Glutamatergic neuron (in vitro differentiated cells): ENCODE results near the gene SERTAD2. TPM values are rescaled to one million over a fixed set of nuclear protein-coding genes. Genes with fewer than 3 reads are reported as not detected.
A peak's percentile ranks its signal among the peaks of the same experiment; 100 is the strongest.

ENCODE experiments used
- DNase-seq: peaks from one replicate; pipeline ENCODE4 v3.0.0; 2022
- H3K27ac Mint-ChIP-seq: one replicate; pipeline ENCODE4 v1.8.0; 2020; ENCODE audit warnings: mild to moderate bottlenecking, mixed read lengths, inconsistent platforms; ENCODE audit not compliant: unreplicated experiment
- H3K27me3 Mint-ChIP-seq: one replicate; pipeline ENCODE4 v1.8.0; 2020; ENCODE audit warnings: mild to moderate bottlenecking, moderate library complexity, mixed read lengths, inconsistent platforms; ENCODE audit not compliant: unreplicated experiment
- H3K36me3 Mint-ChIP-seq: one replicate; pipeline ENCODE4 v1.8.0; 2020; ENCODE audit warnings: mild to moderate bottlenecking, mixed read lengths, inconsistent platforms; ENCODE audit not compliant: unreplicated experiment
- H3K4me1 Mint-ChIP-seq: one replicate; pipeline ENCODE4 v1.8.0; 2020; ENCODE audit warnings: mild to moderate bottlenecking, low read depth, mixed read lengths, inconsistent platforms; ENCODE audit not compliant: unreplicated experiment
- H3K4me3 Mint-ChIP-seq: one replicate; pipeline ENCODE4 v1.8.0; 2020; ENCODE audit warnings: mild to moderate bottlenecking, mixed read lengths, inconsistent platforms; ENCODE audit not compliant: unreplicated experiment
- H3K9me3 Mint-ChIP-seq: one replicate; pipeline ENCODE4 v1.8.0; 2020; ENCODE audit warnings: mild to moderate bottlenecking, moderate library complexity, mixed read lengths, inconsistent platforms; ENCODE audit not compliant: unreplicated experiment
- total RNA-seq: library from RNA; stranded (reverse); fragmentation: NEBNext Ultra II Directional; extraction: Animal tissue kit (Norgen Biotek cat#: 25700); gene quantifications from one replicate; pipeline ENCODE4 v1.2.1, GENCODE V29; 2021; ENCODE audit not compliant: unreplicated experiment
- TF ChIP-seq, protein P1 (sequence below): fragments of 200-600 bp; sonication (generic); IDR thresholded peaks from one replicate; pipeline ENCODE4 v1.5.0; 2021; ENCODE audit not compliant: partially characterized antibody, unreplicated experiment

SERTAD2 gene
- total RNA-seq, 1 donor from 2014 or later: 15.7 TPM

GRCh38 chr2:64657411-64657810 is 3.7 kb upstream of the SERTAD2 start:
- H3K27me3 Mint-ChIP-seq: peaks cover 5% of the 10 kb centered on the region
- no peak overlapping the region for H3K27ac Mint-ChIP-seq
- peaks cover 6% of the 10 kb centered on the region for H3K9me3 Mint-ChIP-seq
- peaks cover 16% of the 10 kb centered on the region for H3K4me1 Mint-ChIP-seq
- DNase-seq: no peak
- no peaks in the 10 kb centered on the region for H3K36me3 Mint-ChIP-seq
- H3K4me3 Mint-ChIP-seq: no peak overlapping the region
- TF ChIP-seq, protein P1, sequence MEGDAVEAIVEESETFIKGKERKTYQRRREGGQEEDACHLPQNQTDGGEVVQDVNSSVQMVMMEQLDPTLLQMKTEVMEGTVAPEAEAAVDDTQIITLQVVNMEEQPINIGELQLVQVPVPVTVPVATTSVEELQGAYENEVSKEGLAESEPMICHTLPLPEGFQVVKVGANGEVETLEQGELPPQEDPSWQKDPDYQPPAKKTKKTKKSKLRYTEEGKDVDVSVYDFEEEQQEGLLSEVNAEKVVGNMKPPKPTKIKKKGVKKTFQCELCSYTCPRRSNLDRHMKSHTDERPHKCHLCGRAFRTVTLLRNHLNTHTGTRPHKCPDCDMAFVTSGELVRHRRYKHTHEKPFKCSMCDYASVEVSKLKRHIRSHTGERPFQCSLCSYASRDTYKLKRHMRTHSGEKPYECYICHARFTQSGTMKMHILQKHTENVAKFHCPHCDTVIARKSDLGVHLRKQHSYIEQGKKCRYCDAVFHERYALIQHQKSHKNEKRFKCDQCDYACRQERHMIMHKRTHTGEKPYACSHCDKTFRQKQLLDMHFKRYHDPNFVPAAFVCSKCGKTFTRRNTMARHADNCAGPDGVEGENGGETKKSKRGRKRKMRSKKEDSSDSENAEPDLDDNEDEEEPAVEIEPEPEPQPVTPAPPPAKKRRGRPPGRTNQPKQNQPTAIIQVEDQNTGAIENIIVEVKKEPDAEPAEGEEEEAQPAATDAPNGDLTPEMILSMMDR: no peak

DNA sequence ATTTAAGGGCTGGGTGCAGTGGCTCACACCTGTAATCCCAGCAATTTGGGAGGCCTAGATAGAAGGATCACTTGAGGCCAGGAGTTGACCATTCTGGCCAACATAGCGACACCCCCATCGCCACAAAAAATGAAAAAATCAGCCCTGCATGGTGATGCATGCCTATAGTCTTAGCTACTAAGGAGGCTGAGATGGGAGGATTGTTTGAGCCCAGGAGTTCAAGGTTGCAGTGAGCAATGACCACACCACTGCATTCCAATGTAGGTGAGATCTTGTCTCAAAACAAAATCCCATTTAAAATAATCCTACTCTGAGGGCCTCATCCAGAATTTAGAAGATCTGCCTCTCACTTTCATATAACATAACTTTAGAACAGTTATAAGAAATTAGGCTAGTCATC is 2.7 kb upstream of the SERTAD2 start:
- no peak for DNase-seq
- Mint-ChIP-seq H3K36me3 (no peaks in the 10 kb centered on the region), H3K9me3 (peaks cover 7% of the 10 kb centered on the region), H3K4me3 (no peak overlapping the region), H3K27me3 (peaks cover 5% of the 10 kb centered on the region), H3K27ac (no peak overlapping the region), H3K4me1 (peaks cover 24% of the 10 kb centered on the region)
- TF ChIP-seq, protein P1: no peak

GRCh38 chr2:64655873-64656272 is 2.2 kb upstream of the SERTAD2 start:
- no peaks in the 10 kb centered on the region for H3K36me3 Mint-ChIP-seq
- H3K4me3 Mint-ChIP-seq: peak overlapping the region; percentile 71
- peaks cover 5% of the 10 kb centered on the region for H3K27me3 Mint-ChIP-seq
- TF ChIP-seq, protein P1: no peak
- H3K9me3 Mint-ChIP-seq: peaks cover 7% of the 10 kb centered on the region
- no peak for DNase-seq
- H3K27ac Mint-ChIP-seq: no peak overlapping the region
- peaks cover 26% of the 10 kb centered on the region for H3K4me1 Mint-ChIP-seq

DNA sequence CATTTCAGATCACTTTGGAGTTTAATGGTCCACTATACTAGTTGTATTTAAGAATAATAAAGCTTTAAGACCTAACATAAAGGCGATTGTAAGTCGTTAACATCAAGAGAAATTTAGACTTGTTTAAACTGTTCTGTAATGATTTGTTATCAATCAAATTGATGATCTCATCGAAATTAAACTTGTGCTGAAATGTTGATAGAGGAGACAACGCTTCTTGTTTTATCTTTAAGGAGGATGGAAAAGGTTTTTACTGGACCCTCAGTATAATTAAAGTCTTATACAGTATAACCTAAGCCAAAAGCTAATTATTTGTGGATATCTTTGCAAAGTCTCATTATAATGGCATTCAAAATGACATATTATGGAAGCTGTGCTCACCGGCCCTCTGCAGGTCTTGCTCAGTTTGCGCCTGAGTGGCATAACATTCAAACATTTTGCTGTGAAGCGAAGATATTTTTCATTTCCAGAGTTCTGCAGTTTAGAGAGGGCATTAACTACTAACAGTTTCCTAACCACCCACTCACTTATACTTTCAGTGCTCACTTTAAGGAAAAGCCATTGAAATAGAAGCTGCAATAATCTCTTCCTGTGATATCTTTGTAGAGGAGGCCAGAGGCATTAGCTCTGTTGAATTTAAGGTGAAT is 1.4 kb upstream of the SERTAD2 start:
- H3K27me3 Mint-ChIP-seq: peaks cover 5% of the 10 kb centered on the region
- H3K4me3 Mint-ChIP-seq: peak overlapping the region; percentile 92
- DNase-seq: no peak
- H3K9me3 Mint-ChIP-seq: peaks cover 7% of the 10 kb centered on the region
- peaks cover 33% of the 10 kb centered on the region for H3K4me1 Mint-ChIP-seq
- no peaks in the 10 kb centered on the region for H3K36me3 Mint-ChIP-seq
- peak overlapping the region; percentile 85 for H3K27ac Mint-ChIP-seq
- TF ChIP-seq, protein P1: peak; percentile 18

- peak overlapping the region; percentile 92 for H3K4me3 Mint-ChIP-seq
- H3K4me1 Mint-ChIP-seq: peaks cover 36% of the 10 kb centered on the region
- peak overlapping the region; percentile 85 for H3K27ac Mint-ChIP-seq
- TF ChIP-seq, protein P1: no peak
- H3K27me3 Mint-ChIP-seq: peaks cover 5% of the 10 kb centered on the region
- DNase-seq: no peak
- H3K36me3 Mint-ChIP-seq: no peaks in the 10 kb centered on the region
- peaks cover 7% of the 10 kb centered on the region for H3K9me3 Mint-ChIP-seq
These were observed 524 bp upstream of the SERTAD2 start for GRCh38 chr2:64654063-64654811.
